GM18519 (cell line): ENCODE results near the gene BSPH1.
"Not testable (repeated sequence)": the region's sequence is repeated elsewhere in the genome, so short reads cannot be mapped to it uniquely, and the experiment has no call there.

Source experiments
- ATAC-seq: cut with Tn5 transposase; IDR thresholded peaks from one replicate; pipeline ENCODE4 v1.9.1; 2021; ENCODE audit warnings: mild to moderate bottlenecking, moderate library complexity; ENCODE audit not compliant: unreplicated experiment, low FRiP score

BSPH1 gene, protein sequence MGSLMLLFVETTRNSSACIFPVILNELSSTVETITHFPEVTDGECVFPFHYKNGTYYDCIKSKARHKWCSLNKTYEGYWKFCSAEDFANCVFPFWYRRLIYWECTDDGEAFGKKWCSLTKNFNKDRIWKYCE

DNA sequence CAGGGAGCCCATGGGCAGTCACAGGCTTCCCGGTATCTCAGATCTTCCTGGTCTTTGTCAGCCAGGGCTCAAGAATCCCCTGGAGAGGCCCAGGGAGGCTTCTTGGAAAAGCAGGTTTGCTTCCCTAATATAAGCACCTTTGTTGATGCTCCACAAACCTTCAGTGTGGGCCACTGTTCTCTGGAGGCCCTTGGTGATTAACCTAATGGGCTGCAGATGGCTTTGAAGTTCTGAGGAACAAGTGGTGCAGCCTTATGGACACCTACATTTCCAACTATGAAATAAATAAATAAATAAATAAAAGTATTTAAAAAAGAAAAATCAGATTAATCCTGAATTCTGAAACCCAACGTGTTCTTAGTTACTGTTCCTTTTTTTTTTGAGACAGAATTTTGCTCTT, at the start of gene BSPH1:
BSPH1 (minus strand) TSS at position 101 of the 400 bp plus-strand sequence; CDS start at position 12, 89 bp downstream.
- ATAC-seq = no peak

DNA sequence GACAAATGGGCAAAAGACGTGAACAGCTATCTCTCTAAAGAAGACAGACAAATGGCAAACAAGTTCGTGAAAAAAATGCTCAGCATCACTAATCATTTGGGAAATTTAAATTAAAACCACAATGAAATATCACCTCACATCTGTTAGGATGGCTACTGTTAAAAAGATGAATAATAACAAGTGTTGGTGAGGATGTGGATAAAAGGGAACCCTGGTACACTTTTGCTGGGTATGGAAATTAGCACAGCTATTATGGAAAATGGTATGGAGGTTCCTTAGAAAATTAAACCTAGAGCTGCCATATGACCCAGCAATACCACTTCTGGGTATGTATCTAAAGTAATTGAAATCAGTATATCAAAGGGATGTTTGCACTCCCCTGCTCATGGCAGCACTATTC, 44.8 kb upstream of the BSPH1 start:
- ATAC-seq = no peak

DNA sequence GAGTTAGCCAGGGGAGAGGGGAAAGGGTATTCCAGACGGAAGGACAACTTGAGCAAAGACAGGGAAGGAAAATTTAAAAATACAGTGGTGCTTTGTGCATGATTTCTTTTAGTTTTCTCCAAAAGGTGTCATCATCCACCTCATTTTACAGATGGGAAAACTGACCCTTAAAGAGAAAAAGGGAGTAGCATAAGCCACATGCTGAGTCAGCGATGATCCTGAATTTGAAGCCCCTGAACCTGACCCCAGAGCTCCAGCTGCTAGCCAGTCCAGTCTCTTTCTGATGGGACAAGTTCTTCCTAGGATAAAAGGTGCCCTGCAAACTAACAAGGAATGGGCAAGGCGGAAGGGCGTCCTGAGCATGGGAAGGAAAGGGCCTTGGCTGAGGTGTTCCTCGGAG, 41.6 kb upstream of the BSPH1 start:
- no peak for ATAC-seq

DNA sequence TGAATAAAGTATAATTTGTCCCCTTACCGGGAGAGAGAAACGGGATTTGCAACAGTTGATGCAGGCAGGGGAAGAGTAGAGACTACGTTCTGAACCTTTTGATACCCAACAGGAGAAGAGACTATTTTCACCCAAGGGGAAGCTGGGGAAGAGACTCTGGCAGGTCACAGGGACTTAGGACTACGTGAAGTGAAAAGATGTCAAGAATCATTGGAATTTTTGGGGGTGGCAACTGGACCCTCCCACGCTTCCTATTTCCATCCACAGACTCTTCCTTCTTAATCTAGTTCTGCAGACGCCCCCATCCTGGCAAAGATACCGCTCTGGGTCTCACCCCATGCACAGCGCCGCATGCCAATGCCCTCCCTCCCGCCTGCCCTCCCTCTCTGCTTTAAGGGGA, 38.1 kb upstream of the BSPH1 start:
- no peak for ATAC-seq

DNA sequence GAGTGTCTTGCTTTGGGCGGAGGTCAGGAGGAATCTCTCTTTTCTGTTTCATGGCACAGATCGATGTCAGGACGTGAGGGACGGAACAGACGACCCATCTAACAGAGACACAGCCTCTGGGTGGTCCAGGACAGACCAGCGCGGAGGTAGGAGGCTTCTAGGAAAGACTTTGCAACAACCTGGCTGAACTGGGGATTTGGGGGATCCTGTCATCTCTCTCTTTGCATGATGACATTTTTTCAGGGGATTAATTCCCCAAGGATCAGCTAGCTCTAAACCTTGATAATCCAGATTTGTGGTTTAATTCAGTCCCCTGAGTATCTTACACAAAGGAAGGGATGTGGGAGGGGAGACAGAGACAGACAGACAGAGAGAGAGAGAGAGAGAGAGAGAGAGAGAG, 37.5 kb upstream of the BSPH1 start:
- no peak for ATAC-seq

DNA sequence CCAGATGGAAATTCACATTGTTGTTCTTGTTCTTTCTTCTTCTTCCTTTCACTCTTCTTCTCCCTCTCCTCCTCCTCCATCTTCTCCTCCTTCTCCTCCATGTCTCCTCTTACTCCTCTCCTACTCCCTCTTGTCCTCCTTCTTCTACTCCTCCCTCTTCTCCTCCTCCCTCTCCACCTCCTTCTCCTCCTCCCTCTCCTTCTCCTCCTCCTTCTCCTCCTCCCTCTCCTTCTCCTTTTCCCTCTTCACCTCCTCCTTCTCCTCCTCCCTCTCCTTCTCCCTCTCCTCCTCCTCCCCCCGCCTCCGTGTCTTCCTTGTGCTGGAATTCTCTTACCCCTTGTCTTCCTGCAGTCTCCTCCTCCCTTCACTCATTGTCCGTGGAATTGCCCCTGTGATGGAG, 33.5 kb upstream of the BSPH1 start:
- ATAC-seq = no peak

DNA sequence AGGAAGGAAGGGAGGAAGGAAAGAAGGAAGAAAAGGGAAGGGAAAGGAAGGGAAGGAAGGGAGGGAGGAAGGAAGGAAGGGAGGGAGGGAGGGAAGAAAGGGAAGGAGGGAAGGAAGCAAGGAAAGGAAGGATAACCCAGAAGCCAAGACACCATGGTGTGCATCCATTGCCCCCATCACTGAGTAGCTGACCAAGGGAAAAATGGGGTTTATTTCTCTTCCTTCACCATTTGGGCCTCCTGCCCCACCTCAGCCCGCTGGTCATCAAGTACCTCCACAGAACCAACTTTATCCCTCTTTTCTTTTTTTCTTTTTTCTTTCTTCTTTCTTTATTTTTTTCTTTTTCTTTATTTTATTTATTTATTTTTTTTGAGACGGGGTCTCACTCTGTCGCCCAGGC, 31.5 kb upstream of the BSPH1 start:
- ATAC-seq = no peak

DNA sequence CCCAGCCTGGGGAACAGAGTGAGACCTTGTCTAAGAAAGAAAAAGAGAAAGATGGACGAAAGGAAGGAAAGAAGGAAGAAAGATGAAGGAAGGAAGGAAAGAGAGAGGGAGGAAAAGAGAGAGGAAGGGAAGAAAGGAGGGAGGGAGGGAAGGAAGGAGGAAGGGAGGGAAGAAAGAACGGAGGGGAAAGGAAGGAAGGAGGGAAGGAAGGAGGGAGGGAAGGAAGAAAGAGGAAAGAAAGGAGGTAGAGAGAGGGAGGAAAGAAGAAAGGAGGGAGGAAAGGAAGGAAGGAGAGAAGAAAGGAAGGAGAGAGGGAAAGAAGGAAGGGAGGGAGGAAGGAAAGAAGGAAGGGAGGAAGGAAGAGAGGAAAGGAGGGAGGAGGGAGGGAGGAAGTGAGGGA, 31.0 kb upstream of the BSPH1 start:
- ATAC-seq = no peak

DNA sequence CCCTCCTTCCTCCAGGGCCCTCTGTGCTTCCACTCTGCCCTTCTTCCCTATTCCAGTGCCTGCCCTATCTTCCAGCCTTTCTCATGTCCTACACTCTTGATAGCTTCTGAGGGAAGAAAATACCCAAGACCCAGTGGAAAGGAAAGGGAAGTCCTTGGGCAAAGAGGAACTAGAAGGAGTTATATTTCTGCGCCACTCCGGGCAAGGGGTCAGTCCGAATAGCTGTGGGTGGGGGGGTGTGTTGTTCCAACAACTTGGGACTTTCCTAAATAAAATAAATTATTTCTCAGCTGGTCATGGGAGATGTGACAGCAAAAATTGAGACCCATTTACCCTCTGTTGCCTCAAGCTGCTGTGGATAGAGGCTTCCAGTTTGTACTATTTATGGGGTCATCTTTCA, 28.7 kb upstream of the BSPH1 start:
- no peak for ATAC-seq

DNA sequence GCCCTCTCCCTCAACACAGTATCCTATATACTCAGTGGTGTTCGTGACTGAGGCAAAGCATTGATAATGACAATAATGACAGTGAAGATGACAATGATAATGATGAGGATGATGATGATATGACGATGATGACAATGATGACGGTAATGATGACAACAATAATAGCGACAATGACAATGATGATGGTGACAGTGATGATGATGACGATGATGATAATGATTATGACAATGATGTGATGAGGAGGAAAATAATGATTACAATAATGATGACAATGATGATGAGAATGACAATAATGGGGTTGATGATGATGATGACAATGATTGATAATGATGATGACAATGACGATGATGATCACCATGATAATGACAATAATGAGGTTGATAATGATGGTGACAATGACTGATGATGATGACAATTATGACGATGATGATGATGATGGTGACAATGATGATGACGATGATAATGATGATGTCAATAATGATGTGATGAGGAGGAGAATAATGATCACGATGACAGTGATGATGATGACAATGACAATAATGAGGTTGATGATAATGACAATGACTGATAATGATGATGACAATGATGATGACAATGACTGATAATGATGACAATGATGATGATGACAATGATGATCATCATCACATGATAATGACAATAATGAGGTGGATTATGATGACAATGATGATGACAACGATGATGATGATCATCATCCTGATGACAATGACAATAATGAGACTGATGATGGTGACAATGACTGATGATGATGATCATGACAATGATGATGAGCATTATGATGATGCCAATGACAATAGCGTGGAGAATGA, 19.2 kb upstream of the BSPH1 start:
- ATAC-seq = no peak

DNA sequence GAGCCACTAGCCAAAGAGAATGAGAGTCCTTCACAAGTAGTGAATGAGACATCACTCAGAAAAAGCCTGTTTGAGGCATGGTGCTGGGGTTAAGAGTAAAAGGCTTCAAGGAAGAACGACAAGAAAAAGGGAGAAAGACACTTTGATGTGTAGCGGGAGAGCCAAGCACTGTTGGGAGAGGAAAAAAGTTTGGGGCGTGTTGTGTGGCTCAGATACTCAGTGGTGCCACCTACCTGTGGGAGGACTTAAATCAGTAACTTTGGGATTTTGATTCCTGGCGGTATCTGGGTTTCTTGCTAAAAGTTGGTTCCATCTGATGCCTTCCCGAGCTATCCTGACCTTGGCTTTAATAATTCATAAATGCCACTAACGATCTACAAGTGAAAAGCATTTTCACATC, 14.8 kb upstream of the BSPH1 start:
- no peak for ATAC-seq

DNA sequence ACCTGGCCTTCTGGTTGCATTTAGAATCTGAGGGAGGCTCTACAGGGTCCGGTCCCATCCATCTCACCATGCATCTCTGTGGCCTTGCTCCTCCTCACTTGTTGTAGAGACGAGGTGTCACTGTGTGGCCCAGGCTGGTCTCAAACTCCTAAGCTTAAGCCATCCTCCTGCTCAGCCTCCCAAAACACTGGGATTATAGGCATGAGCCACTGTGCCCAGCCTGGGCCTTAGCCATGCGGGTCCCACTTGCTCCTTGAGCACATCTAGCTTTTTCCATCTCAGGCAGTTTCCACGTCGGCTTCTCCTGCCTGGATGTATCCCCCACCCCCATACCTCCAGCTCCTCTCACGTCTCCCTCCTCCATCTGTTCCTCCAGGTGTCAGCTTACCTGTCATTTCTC, 12.3 kb upstream of the BSPH1 start:
- no peak for ATAC-seq

DNA sequence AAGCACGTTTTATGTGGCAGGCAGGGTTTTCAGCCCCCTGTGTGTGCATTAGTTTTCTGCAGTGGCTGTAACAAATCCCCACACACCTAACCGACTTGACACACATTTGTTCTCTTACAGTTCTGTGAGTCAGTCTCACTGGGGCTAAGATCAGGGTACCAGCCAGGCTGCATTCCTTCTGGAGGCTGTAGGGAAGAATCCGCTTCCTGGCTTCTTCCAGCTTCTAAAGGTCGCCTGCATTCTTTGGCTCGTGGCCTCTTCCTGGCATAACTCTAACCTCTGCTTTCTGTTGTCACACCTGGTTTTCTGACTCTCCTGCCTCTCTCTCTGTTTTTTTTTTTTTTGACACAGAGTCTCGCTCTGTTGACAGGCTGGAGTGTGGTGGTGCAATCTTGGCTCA, 8.9 kb upstream of the BSPH1 start:
- ATAC-seq = no peak

DNA sequence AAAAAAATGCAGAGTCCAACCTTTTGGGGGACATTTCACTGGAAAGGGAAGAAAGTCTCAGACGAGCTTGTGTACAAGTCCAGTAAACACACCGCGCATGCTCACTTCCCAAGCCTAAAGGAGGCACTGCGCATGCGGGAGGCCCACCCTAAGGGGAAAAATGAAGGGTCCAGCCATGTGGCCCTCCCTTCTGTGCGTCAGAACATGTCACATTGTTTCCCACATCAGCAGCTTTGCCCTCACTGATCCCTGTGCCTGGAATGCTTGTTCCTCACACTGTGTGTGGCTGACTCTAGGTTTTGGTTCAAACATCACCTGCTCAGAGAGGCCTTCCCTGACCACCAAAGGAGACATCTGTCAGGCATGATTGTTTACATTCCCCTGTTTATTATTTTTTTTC, 6.8 kb upstream of the BSPH1 start:
- no peak for ATAC-seq

DNA sequence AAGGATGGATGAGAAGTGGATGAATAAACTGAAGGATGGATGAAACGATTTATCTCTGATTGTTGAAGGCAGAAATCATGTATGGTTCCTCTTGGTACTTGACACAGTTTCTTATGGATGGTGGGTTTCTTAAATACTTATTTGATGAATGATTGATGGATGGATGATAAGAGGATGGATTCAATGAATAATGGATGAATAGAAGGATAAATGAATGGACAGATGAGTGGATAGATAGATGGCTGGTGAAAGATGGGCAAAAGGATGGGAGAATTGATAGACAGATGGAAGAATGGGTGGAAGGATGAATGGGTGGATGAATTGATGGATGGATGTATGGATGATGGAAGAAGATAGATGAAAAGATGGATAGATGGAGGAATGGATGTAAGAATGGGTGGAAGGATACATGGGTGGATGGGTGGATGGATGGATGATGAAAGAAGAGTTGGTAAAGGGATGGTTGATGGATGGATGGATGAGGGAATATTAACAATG, 4.3 kb upstream of the BSPH1 start:
- ATAC-seq = no peak

DNA sequence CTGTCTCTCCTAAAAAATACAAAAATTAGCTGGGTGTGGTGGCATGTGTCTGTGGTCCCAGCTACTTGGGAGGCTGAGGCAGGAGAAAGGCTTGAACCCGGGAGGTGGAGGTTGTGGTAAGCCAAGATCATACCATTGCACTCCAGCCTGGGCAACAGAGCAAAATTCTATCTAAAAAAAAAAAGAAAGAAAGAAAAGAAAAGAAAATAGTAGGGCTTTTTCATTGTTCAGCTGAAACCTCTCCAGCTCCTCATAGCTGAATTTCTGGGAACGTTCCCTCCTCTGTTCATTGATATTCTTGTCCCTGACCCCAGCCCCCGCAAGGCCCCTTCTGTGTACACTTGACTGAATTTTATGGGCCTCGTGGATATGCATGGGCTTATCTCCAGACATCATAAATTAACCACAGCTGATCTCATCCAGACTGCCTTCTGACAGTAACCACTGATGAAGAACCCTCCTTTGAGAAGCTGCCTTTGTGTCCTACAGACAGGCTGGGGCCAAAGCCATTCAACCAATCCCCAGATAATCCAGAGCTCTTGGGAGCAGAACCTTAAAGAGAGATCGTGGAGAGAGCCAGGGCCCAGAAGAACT, 2.3 kb upstream of the BSPH1 start, which contains the start of gene ELSPBP1:
ELSPBP1 (plus strand) TSS at position 424 of the 594 bp plus-strand sequence. CDS start 14,036 bp downstream, outside the sequence.
- ATAC-seq = no peak

DNA sequence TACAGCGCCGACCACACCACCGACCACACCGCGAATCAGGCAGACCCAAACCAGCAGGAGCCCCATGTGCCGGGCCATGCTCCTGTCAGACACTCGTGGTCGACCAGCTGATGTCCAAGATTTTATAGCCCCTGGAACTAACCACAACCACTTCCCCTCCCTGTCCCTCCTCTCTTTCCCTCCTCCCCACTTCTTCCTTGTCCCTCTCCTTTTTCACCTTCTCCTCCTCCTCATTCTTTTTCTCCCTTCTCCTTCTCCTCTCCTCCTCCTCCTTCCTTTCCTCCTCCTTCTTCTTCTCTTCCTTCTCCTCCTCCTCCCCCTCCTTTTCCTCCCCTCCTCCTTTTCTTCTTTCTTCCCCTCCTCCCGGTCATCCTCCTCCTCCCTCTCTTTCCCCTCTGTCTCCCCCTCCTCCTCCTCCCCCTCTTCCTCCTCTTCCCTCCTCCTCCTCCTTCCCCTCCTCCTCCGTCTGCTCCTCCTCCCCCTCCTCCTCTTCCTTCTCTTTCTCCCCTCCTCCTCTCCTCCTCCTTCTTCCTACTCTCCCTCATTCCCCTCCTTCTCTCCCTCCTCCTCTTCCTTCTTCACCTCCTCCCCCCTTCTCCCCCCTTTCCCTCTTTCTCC, 670 bp downstream of the BSPH1 start:
- no peak for ATAC-seq

DNA sequence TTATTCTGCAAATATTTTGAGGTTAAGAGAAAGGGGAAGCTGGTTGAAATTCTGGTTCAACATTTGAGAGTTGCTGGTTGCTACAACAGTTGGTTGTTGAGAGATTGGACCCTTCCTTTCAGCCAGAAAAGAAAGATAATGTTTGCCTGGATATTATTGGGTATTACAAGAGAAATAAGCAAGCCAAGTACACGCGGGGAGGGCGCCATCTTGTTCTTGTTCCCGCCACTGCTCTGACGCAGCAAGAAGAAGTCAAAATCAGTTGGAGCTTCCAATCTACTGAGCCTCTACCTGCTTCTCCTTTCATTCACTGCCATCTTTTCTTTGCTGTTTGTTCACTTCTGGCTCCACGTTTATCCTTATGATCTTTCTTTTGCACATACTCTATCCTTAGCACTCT, 18.4 kb downstream of the BSPH1 start:
- no peak for ATAC-seq

DNA sequence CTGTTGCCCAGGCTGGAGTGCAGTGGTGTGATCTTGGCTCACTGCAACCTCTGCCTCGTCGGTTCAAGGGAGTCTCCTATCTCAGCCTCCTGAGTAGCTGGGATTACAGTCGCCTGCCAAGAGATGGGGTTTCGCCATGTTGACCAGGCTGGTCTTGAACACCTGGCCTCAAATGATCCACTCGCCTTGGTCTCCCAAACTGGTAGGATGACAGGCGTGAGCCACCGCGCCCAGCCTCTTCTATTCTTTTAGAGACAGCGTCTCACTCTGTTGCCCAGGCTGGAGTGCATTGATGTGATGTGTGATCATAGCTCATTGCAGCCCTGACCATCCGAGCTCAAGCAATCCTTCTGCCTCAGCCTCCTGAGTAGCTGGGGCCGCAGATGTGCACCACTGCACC, 36.0 kb downstream of the BSPH1 start:
- ATAC-seq = not testable (repeated sequence)

DNA sequence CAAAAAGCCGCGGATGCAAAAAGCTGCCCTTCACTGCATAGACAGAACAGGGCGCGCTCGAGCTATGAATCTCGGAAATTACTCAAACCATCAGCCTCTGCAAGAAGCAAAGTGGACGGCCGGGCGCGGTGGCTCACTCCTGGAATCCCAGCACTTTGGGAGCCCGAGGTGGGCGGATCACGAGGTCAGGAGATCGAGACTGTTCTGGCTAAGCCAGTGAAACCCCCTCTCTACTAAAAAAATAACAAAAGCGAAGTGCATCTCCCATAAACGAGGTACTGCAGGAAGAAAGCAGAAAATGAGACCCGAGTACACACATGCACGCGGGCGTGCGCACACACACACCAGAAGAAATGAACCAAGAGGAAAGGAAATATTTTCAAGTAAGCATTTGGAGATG, 39.8 kb downstream of the BSPH1 start:
- ATAC-seq = not testable (repeated sequence)

DNA sequence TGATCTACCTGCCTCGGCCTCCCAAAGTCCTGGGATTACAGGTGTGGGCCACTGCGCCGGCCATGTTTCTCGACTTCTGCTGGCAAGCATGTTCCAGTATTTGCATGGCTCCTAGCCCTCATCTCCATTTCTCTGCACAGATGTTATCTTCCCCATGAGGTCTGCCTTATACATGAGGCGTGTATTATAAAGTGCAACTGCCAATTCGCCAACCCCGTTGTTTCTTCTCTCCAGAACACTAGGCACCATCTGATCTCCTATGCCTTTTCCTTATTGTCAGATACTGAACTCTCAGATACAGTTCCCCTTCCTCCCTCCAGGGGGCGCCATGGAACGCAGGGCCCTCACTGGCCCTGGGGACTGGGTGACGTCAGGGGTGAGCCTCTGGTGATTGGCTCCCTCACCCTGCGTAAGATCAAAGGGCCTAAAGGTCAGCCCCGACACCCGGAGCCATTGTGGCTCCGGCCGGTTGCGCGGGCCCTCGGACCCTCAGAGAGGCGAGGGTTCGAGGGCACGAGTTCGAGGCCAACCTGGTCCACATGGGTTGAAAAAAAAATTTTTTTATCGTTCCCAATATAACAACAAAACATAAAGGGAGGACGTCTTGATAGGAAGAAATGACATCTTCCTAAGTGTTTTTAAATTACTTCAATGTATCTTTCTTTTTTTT, 42.0 kb downstream of the BSPH1 start:
- ATAC-seq = not testable (repeated sequence)
